Body of pancreas (tissue), 4 donors: ENCODE measurements around the gene NR1H4.

Experiments used
- POLR2A ChIP-seq, 3 donors: fragments of 450-650 bp; IDR thresholded peaks; one replicate each; pipeline ENCODE4 v1.6.1; 2016; ENCODE audit warnings: antibody characterized with exemption in 3 of 3, mild to moderate bottlenecking in 2 of 3
- TF ChIP-seq, protein P1 (sequence below), 7 experiments: fragments of 450-650 bp in 4 of 7; fragments of 200-600 bp in 3 of 7; sonication (generic) in 3 of 7; IDR thresholded peaks; one replicate each; pipeline ENCODE4 v1.5.1; 2016 to 2019; ENCODE audit warnings: antibody characterized with exemption in 7 of 7

DNA sequence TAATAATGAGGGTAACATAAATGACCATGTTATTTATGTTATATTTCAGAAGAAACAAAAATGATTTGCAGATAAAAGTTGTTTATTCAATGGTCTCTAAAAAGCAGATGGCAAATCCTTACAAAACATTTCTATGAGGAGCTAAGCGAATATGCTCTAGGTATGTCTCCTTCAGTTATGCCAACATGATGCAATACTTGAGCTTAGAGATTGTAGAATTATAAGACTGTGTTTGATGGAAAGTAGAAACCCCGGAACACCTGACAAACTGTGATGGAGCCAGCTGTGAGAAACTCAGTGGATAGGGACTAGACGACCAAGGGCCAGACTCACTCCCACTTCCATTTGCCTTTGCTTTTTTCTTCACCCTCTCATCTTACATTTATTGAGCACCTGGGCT is 17.8 kb upstream of the NR1H4 start:
- TF ChIP-seq, protein P1, sequence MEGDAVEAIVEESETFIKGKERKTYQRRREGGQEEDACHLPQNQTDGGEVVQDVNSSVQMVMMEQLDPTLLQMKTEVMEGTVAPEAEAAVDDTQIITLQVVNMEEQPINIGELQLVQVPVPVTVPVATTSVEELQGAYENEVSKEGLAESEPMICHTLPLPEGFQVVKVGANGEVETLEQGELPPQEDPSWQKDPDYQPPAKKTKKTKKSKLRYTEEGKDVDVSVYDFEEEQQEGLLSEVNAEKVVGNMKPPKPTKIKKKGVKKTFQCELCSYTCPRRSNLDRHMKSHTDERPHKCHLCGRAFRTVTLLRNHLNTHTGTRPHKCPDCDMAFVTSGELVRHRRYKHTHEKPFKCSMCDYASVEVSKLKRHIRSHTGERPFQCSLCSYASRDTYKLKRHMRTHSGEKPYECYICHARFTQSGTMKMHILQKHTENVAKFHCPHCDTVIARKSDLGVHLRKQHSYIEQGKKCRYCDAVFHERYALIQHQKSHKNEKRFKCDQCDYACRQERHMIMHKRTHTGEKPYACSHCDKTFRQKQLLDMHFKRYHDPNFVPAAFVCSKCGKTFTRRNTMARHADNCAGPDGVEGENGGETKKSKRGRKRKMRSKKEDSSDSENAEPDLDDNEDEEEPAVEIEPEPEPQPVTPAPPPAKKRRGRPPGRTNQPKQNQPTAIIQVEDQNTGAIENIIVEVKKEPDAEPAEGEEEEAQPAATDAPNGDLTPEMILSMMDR (IDR thresholded peaks at IDR 0.05): no peak
- TF ChIP-seq POLR2A (IDR thresholded peaks at IDR 0.05): no peak
